GM23338 (cell line): ENCODE data around the gene LRRC8E. TPM values are rescaled to one million over a fixed set of nuclear protein-coding genes. Genes with fewer than 3 reads are reported as not detected.

ENCODE experiments used
- ATAC-seq: fragments of 200-7000 bp; cut with Tn5 transposase; 3 replicates; pipeline ENCODE4 v1.9.1; 2020
- DNase-seq: peaks from one replicate; pipeline ENCODE4 v3.0.0-alpha.2; 2015; ENCODE audit warnings: low spot score
- H2AFZ ChIP-seq: fragments of 200-600 bp; sonication (generic); 2 replicates; pipeline ENCODE4 v1.8.0; 2016; ENCODE audit warnings: antibody characterized with exemption, mild to moderate bottlenecking, moderate library complexity
- H3F3A ChIP-seq: fragments of 200-600 bp; sonication (generic); replicated peaks from 2 replicates; pipeline ENCODE4 v1.8.0; 2017; ENCODE audit warnings: antibody characterized with exemption, mixed run types, low read depth
- H3K27ac ChIP-seq: fragments of 200-600 bp; sonication (generic); 2 replicates; pipeline ENCODE4 v1.6.1; 2016; ENCODE audit warnings: low read depth
- H3K27me3 ChIP-seq: fragments of 200-600 bp; sonication (generic); 2 replicates; pipeline ENCODE4 v1.8.0; 2016; ENCODE audit warnings: mild to moderate bottlenecking, mixed run types, moderate library complexity; ENCODE audit not compliant: insufficient read depth
- H3K36me3 ChIP-seq: fragments of 200-600 bp; sonication (generic); 2 replicates; pipeline ENCODE4 v1.8.0; 2016; ENCODE audit warnings: mild to moderate bottlenecking; ENCODE audit not compliant: insufficient read depth
- H3K4me1 ChIP-seq: fragments of 200-600 bp; sonication (generic); 2 replicates; pipeline ENCODE4 v1.8.0; 2016; ENCODE audit warnings: mild to moderate bottlenecking, moderate library complexity; ENCODE audit not compliant: insufficient read depth
- H3K4me2 ChIP-seq: fragments of 200-600 bp; sonication (generic); 2 replicates; pipeline ENCODE4 v1.7.1; 2017; ENCODE audit warnings: mixed run types
- H3K4me3 ChIP-seq: fragments of 200-600 bp; sonication (generic); 2 replicates; pipeline ENCODE4 v1.6.1; 2016; ENCODE audit warnings: mixed run types
- H3K79me2 ChIP-seq: fragments of 200-600 bp; sonication (generic); replicated peaks from 2 replicates; pipeline ENCODE4 v1.8.0; 2017; ENCODE audit warnings: mild to moderate bottlenecking; ENCODE audit not compliant: insufficient read depth
- H3K9me2 ChIP-seq: fragments of 200-600 bp; sonication (generic); 2 replicates; pipeline ENCODE4 v1.8.0; 2017; ENCODE audit not compliant: insufficient read depth
- H4K20me1 ChIP-seq: fragments of 200-600 bp; sonication (generic); replicated peaks from 2 replicates; pipeline ENCODE4 v1.8.0; 2017; ENCODE audit warnings: mild to moderate bottlenecking; ENCODE audit not compliant: insufficient read depth
- H3K27ac Mint-ChIP-seq: 2 replicates; pipeline ENCODE4 v1.8.0; 2020; ENCODE audit warnings: inconsistent platforms, mild to moderate bottlenecking, moderate library complexity, mixed read lengths
- H3K27me3 Mint-ChIP-seq: 3 replicates; pipeline ENCODE4 v1.8.0; 2022; ENCODE audit warnings: low read depth, mild to moderate bottlenecking, moderate library complexity, mixed read lengths, inconsistent platforms; ENCODE audit not compliant: insufficient read depth, poor library complexity
- H3K36me3 Mint-ChIP-seq: 3 replicates; pipeline ENCODE4 v1.8.0; 2021; ENCODE audit warnings: low read depth, mild to moderate bottlenecking, inconsistent platforms, moderate library complexity, mixed read lengths
- H3K4me1 Mint-ChIP-seq: 3 replicates; pipeline ENCODE4 v1.8.0; 2020; ENCODE audit warnings: mild to moderate bottlenecking, inconsistent platforms, mixed read lengths
- H3K4me3 Mint-ChIP-seq: 3 replicates; pipeline ENCODE4 v1.8.0; 2021; ENCODE audit warnings: moderate library complexity, mild to moderate bottlenecking, inconsistent platforms, mixed read lengths
- H3K9me3 Mint-ChIP-seq: 3 replicates; pipeline ENCODE4 v1.8.0; 2020; ENCODE audit warnings: moderate library complexity, mild to moderate bottlenecking, inconsistent platforms, mixed read lengths
- CREB1 ChIP-seq: fragments of 250-450 bp; sonication (Bioruptor Pico); IDR thresholded peaks from 2 replicates; pipeline ENCODE4 v1.5.0; 2020; ENCODE audit warnings: low read depth, mild to moderate bottlenecking, moderate library complexity
- ETS1 ChIP-seq: IDR thresholded peaks from 2 replicates; pipeline ENCODE4 v1.6.1; 2016; ENCODE audit warnings: antibody characterized with exemption
- EZH2phosphoT487 ChIP-seq: fragments of 200-600 bp; sonication (generic); IDR thresholded peaks from one replicate; pipeline ENCODE4 v1.8.1; 2018; ENCODE audit warnings: antibody characterized with exemption; ENCODE audit not compliant: unreplicated experiment
- JUNB ChIP-seq: IDR thresholded peaks from one replicate; pipeline ENCODE4 v1.6.1; 2016; ENCODE audit warnings: antibody characterized with exemption; ENCODE audit not compliant: unreplicated experiment
- REST ChIP-seq: IDR thresholded peaks from one replicate; pipeline ENCODE4 v1.6.1; 2018; ENCODE audit warnings: antibody characterized with exemption; ENCODE audit not compliant: unreplicated experiment
- STAT1 ChIP-seq: IDR thresholded peaks from one replicate; pipeline ENCODE4 v1.6.1; 2016; ENCODE audit warnings: antibody characterized with exemption; ENCODE audit not compliant: unreplicated experiment
- ZNF331 ChIP-seq: fragments of 250-450 bp; sonication (Bioruptor Pico); IDR thresholded peaks from 2 replicates; pipeline ENCODE4 v1.5.0; 2020; ENCODE audit warnings: low read depth, mild to moderate bottlenecking, moderate library complexity
- ZNF462 ChIP-seq: fragments of 250-450 bp; sonication (Bioruptor Pico); IDR thresholded peaks from 2 replicates; pipeline ENCODE4 v1.5.0; 2020; ENCODE audit warnings: mild to moderate bottlenecking, moderate library complexity
- polyA plus RNA-seq: library from polyadenylated mRNA; unstranded; fragments of >200 nt; fragmentation: Nextera tagmentation; extraction: Ambion mirVana; gene quantifications from 2 replicates; pipeline ENCODE4 v1.2.1, GENCODE V29; 2016
- total RNA-seq: library from RNA; depleted of rRNA; stranded (reverse); fragments of >200 nt; shearing (Covaris generic); gene quantifications from 2 replicates; pipeline ENCODE4 v1.2.3, GENCODE V29; 2014

Gene LRRC8E
- total and polyA plus RNA-seq, 2 experiments from 2014 or later = 0.29 to 4.8 TPM

DNA sequence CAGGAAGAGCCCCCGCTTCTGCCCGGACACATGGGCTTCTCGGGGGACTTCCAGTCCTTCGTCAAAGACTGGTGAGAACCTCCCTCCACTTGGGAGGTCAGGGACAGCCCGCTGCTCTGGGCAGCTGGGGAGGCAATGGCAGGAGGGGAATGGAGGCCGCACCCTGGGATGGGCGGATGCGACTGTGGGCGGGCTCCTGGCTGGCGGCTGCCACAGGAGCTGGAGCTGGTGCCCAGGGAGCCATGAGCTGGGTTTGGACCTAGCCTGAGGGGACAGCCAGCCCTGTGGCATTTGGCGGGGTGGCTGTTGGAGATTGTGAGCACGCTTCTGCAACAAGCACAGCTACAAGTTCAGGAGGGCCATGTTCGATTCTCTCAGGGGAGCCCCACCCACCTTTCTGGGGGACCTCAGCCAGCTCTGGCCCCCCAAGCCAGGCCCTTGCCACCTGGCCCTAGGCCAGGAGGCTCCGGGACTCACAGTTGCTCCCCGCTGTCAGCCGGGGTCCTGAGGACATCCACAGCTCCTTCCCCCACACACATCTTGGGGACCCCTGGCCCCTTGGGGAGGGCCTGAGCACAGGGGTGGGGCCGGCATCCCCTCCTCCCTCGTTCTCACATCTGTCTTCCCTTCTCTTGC lies 23.3 kb downstream of the LRRC8E start (continued):
- TF ChIP-seq ZNF462 (CRISPR knock-in tag) (no peak), REST (no peak), JUNB (no peak)

GRCh38 chr19:7912144-7912696 lies 23.9 kb downstream of the LRRC8E start:
- DNase-seq (no peak), ATAC-seq (no peak)
- Histone ChIP-seq H3F3A (0 out of 2 replicates have a peak, but pooled peaks cover 4% of the 10 kb centered on the region), H3K4me2 (no peak overlapping the region), H3K79me2 (peaks cover 4% of the 10 kb centered on the region; the same call in 1 of the 2 replicates), H3K9me2 (no peaks in the 10 kb centered on the region), H3K27ac (no peak overlapping the region), H3K4me1 (no peaks in the 10 kb centered on the region), H3K27me3 (peaks cover 36% of the 10 kb centered on the region), H4K20me1 (peaks cover 5% of the 10 kb centered on the region), H2AFZ (no peak overlapping the region), H3K4me3 (no peak overlapping the region), H3K36me3 (no peaks in the 10 kb centered on the region)
- peaks cover 2% of the 10 kb centered on the region; the same call in 1 of the 3 replicates for H3K9me3 Mint-ChIP-seq
- H3K4me1 Mint-ChIP-seq = peaks cover 6% of the 10 kb centered on the region; the same call in 2 of the 3 replicates
- H3K36me3 Mint-ChIP-seq = peaks cover 17% of the 10 kb centered on the region
- no peak overlapping the region for H3K27ac Mint-ChIP-seq
- H3K27me3 Mint-ChIP-seq = peaks cover 36% of the 10 kb centered on the region
- H3K4me3 Mint-ChIP-seq = no peak overlapping the region
- TF ChIP-seq ETS1 (no peak), ZNF331 (CRISPR knock-in tag) (no peak), CREB1 (CRISPR knock-in tag) (no peak), JUNB (no peak), STAT1 (no peak), EZH2phosphoT487 (no peak)
